HG03060 (cell line): ENCODE results near the gene TSPYL1.
"Not testable (repeated sequence)": the region's sequence is repeated elsewhere in the genome, so short reads cannot be mapped to it uniquely, and the experiment has no call there.

Experiments
- ATAC-seq: cut with Tn5 transposase; IDR thresholded peaks from one replicate; pipeline ENCODE4 v1.9.1; 2021; ENCODE audit warnings: low read depth, moderate number of reproducible peaks; ENCODE audit not compliant: unreplicated experiment

Gene TSPYL1

GRCh38 chr6:116298973-116299372 lies 19.2 kb upstream of the TSPYL1 start:
- no peak for ATAC-seq

GRCh38 chr6:116298273-116298672 lies 18.5 kb upstream of the TSPYL1 start:
- ATAC-seq, result no peak

- no peak for ATAC-seq
Measured at GRCh38 chr6:116292553-116292952, 12.8 kb upstream of the TSPYL1 start.

GRCh38 chr6:116291701-116292396 lies 12.1 kb upstream of the TSPYL1 start:
- ATAC-seq, result no peak

GRCh38 chr6:116290799-116291198 lies 11.1 kb upstream of the TSPYL1 start:
- no peak for ATAC-seq

GRCh38 chr6:116289876-116290275 lies 10.1 kb upstream of the TSPYL1 start:
- ATAC-seq, result no peak

- no peak for ATAC-seq
Measured at GRCh38 chr6:116287689-116288282, 8.1 kb upstream of the TSPYL1 start.

- ATAC-seq, result no peak
Measured at GRCh38 chr6:116286773-116287358, 7.1 kb upstream of the TSPYL1 start.

GRCh38 chr6:116284984-116285383 lies 5.3 kb upstream of the TSPYL1 start:
- not testable (repeated sequence) for ATAC-seq

GRCh38 chr6:116283191-116283590 lies 3.5 kb upstream of the TSPYL1 start:
- ATAC-seq, result no peak

GRCh38 chr6:116282698-116283097 lies 3.0 kb upstream of the TSPYL1 start:
- ATAC-seq, result no peak

- ATAC-seq, result no peak
Measured at GRCh38 chr6:116280933-116281316, 1.2 kb upstream of the TSPYL1 start.

- ATAC-seq, result no peak
Measured at GRCh38 chr6:116280161-116280932, 617 bp upstream of the TSPYL1 start.

GRCh38 chr6:116278854-116279231 lies 887 bp downstream of the TSPYL1 start:
- no peak for ATAC-seq

GRCh38 chr6:116278481-116278829 lies 1.3 kb downstream of the TSPYL1 start:
- no peak for ATAC-seq

GRCh38 chr6:116277124-116277523 lies 2.6 kb downstream of the TSPYL1 start:
- ATAC-seq, result no peak

- ATAC-seq, result no peak
Measured at GRCh38 chr6:116271149-116271708, 8.5 kb downstream of the TSPYL1 start.

GRCh38 chr6:116268589-116269293 lies 11.0 kb downstream of the TSPYL1 start:
- ATAC-seq, result peak; percentile 89

GRCh38 chr6:116267836-116268588 lies 11.7 kb downstream of the TSPYL1 start:
- no peak for ATAC-seq

- ATAC-seq, result no peak
Measured at GRCh38 chr6:116266803-116267202, 12.9 kb downstream of the TSPYL1 start.
